ENCODE results near the gene CPEB2. TPM values are rescaled to one million over a fixed set of nuclear protein-coding genes. Genes with fewer than 3 reads are reported as not detected.
"Not testable (repeated sequence)": the region's sequence is repeated elsewhere in the genome, so short reads cannot be mapped to it uniquely, and the experiment has no call there.

The CPEB2 gene
- total and polyA plus RNA-seq, 9 of the 15 experiments (the other 6 are each of a cell fraction or from before 2014, with no cell fraction given) = 0.39 to 3.0 (median 1.4) TPM

GRCh38 chr4:15086259-15086658, 84.0 kb downstream of the CPEB2 start:
- H3K4me3 ChIP-seq; H3K4me2 ChIP-seq (ENCODE audit: insufficient read depth, low read length); ATAC-seq; H3K9me3 ChIP-seq (replicated peaks; ENCODE audit: control insufficient read depth, insufficient read depth, low read depth, low read length); H4K20me1 ChIP-seq (replicated peaks; ENCODE audit: control insufficient read depth, insufficient read depth, low read length); H3K27me3 ChIP-seq (ENCODE audit: control insufficient read depth in 2 of 2, insufficient read depth in 2 of 2, low read length in 2 of 2); CTCF ChIA-PET (ENCODE audit: low intra/inter-chr PET ratio); in situ Hi-C loops (cut with MboI); DNase-seq (ENCODE audit: extremely low read depth in 1 of 4, low spot score in 3 of 4); H2AFZ ChIP-seq (ENCODE audit: low read depth, low read length); FAIRE-seq; BruUV-seq (replicated peaks); H3K4me1 ChIP-seq (replicated peaks in 1 of 2; ENCODE audit: control insufficient read depth in 2 of 2, insufficient read depth in 2 of 2, low read length in 2 of 2); H3K36me3 ChIP-seq (ENCODE audit: control insufficient read depth, insufficient read depth, low read length); POLR2A ChIA-PET; H3K27ac ChIP-seq (ENCODE audit: extremely low read depth, low read depth, low read length); H3K9ac ChIP-seq (ENCODE audit: insufficient read depth in 1 of 2, low read depth in 2 of 2, low read length in 2 of 2); H3K9me1 ChIP-seq (ENCODE audit: control insufficient read depth, insufficient read depth, low read length): not testable (repeated sequence)
- intact Hi-C loops (cut with micrococcal nuclease) = loop anchor here (5.0 kb wide), 1 partner anchor 84 kb away; the partner anchor contains the start of gene CPEB2
- peaks cover 14% of the 10 kb centered on the region for H3K79me2 ChIP-seq (ENCODE audit: control insufficient read depth, insufficient read depth, low read length)
- TF ChIP-seq ZFP36 (IDR thresholded peaks at IDR 0.05; ENCODE audit: low read depth, low read length, partially characterized antibody) = peak; percentile 63
- 0% methylated on average over 1 of the region's 2 CpGs for WGBS (ENCODE audit: insufficient coverage, low coverage, missing lambda C conversion rate)

- Histone ChIP-seq H3K4me2 (ENCODE audit: insufficient read depth, low read length) (peak overlapping the region; percentile 39), H3K27ac (ENCODE audit: extremely low read depth, low read depth, low read length) (peak overlapping the region; percentile 54; the same call in 2 of the 3 replicates), H3K9me3 (replicated peaks; ENCODE audit: control insufficient read depth, insufficient read depth, low read depth, low read length) (no peaks in the 10 kb centered on the region), H4K20me1 (replicated peaks; ENCODE audit: control insufficient read depth, insufficient read depth, low read length) (no peaks in the 10 kb centered on the region), H3K4me1 (replicated peaks in 1 of 2; ENCODE audit: control insufficient read depth in 2 of 2, insufficient read depth in 2 of 2, low read length in 2 of 2) (no peaks in the 10 kb centered on the region; a peak in 1 of 5 replicates), H3K9ac (ENCODE audit: insufficient read depth in 1 of 2, low read depth in 2 of 2, low read length in 2 of 2) (peak overlapping the region in 1 of 2 experiments; percentile 72; a peak in 2 of 4 replicates), H3K27me3 (ENCODE audit: control insufficient read depth in 2 of 2, insufficient read depth in 2 of 2, low read length in 2 of 2) (no peaks in the 10 kb centered on the region), H3K79me2 (ENCODE audit: control insufficient read depth, insufficient read depth, low read length) (peaks cover 22% of the 10 kb centered on the region), H3K36me3 (ENCODE audit: control insufficient read depth, insufficient read depth, low read length) (no peaks in the 10 kb centered on the region), H3K4me3 (peak overlapping the region; percentile 39), H3K9me1 (ENCODE audit: control insufficient read depth, insufficient read depth, low read length) (no peaks in the 10 kb centered on the region), H2AFZ (ENCODE audit: low read depth, low read length) (peak overlapping the region; percentile 91)
- FAIRE-seq = peak; percentile 66
- 2% methylated on average over 4 of the region's 4 CpGs for WGBS (ENCODE audit: insufficient coverage, low coverage, missing lambda C conversion rate)
- BruUV-seq (replicated peaks) = no TSS peak
- ChIA-PET CTCF (ENCODE audit: low intra/inter-chr PET ratio) (interaction anchor here (1.2 kb wide), 1 partner anchor 9 kb away, joined by 4 read pairs; no protein-coding TSS in a partner anchor), POLR2A (no interaction called here)
- peak; percentile 61 for ATAC-seq
- intact Hi-C loops (cut with micrococcal nuclease) (loop anchor here (5.0 kb wide), 1 partner anchor 86 kb away; the partner anchor contains the start of gene CPEB2), in situ Hi-C loops (cut with MboI) (no loop called here)
- DNase-seq (ENCODE audit: extremely low read depth in 1 of 4, low spot score in 3 of 4) = no peak
- TF ChIP-seq ZBTB40 (IDR thresholded peaks at IDR 0.05) (0 out of 2 replicates have a peak, but pooled peaks have one; percentile 57), ZBTB40 (CRISPR knock-in tag; IDR thresholded peaks at IDR 0.05) (no peak), MAFG (tag; conservative IDR thresholded peaks at IDR 0.05) (peak; percentile 89), ZEB2 (IDR thresholded peaks at IDR 0.05) (peak; percentile 75; the same call in 1 of the 2 replicates), ZNF316 (IDR thresholded peaks at IDR 0.05) (peak; percentile 98), MBD2 (IDR thresholded peaks at IDR 0.05; ENCODE audit: borderline replicate concordance, low read depth) (no peak)
Measured at GRCh38 chr4:15088394-15089035, 86.2 kb downstream of the CPEB2 start.
